ENCODE data around the gene OR5M3.

OR5M3 gene

GRCh38 chr11:56473252-56473651 is at the start of gene OR5M3:
Gene OR5M3 (minus strand): TSS chr11:56473352. CDS start chr11:56470497, 2,855 bp downstream.
- no peak for FAIRE-seq

- no peak for FAIRE-seq
Observed at GRCh38 chr11:56522008-56522407, 48.9 kb upstream of the OR5M3 start.

DNA sequence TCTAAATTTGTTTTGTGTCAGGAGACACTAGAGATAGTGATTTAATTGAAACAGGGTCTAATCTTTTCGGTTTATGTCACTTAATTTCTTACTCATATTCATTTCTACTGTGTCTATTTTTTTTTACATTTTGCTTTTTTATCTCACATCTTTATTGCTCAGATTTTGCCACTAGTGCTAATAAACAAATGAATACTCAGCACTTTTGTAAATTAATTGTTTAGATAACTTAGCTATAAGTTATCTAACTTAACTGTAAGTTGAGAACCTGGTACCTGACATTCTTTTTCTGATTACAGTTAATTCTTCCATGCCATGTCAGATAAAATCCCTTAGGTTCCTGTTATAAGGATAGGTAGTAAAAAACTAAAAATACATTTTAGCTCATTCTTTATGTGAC is 40.1 kb upstream of the OR5M3 start:
- FAIRE-seq: no peak

GRCh38 chr11:56509439-56509838 is 36.3 kb upstream of the OR5M3 start:
- no peak for FAIRE-seq

- no peak for FAIRE-seq
Observed at GRCh38 chr11:56497010-56497409, 23.9 kb upstream of the OR5M3 start.

DNA sequence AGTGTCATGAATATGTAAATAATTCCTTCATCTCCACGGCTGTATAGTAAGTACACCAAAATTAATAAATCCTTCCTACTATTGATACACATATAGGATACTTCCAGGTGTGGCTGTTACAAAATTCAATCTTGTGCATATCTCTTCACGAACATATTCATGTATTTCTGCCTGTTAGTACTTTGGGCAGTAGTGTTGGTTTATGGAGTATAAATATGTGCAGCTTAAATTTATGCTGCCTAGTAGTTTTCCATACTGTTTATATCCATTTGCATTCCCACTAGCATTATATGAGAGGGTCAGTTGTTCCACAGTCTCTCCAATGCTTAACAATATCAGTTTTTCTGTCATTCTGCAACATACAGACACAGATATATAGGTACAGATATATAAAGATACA is 22.0 kb upstream of the OR5M3 start:
- no peak for FAIRE-seq

DNA sequence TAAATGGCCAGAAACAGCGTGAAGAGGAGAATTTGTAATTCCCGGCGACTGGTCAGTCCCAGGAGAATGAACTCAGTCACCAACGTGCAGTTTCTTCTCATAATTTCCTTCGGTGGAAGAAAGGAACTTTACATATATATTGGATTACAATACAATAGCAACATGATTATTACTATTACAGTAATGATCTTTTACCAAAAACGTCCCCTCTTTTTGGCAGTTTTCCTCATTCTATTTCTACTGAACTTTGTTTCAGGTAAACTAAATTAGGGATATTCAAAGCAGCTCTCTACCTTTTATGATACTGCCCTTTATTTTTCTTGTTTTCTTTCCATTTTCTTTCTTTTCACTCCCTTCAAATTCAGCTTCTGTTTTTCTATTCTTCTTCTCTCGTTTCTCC is 18.1 kb upstream of the OR5M3 start, which contains the start of gene OR5M8:
Gene OR5M8 (minus strand): TSS at position 101 of the 400 bp plus-strand sequence. CDS start 0 bp downstream, at position 101.
- no peak for FAIRE-seq

DNA sequence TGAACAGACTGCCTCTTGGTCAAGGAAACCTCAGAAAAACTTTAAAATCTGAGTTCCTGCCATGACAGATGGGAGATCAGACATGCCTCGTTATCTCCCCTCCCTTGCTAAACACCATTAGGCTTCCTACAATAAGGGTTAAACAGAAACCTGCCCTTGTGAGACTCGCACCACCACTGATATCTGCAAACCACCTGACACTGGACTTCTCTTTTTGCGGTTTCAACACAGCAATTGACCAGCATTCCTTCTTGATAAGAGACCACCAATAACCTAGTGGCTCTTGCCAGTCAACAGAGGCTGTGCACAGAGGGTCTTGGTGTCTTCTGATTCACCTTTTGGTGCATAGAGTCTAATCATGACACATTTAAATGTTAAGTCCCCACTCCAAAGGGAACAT is 13.6 kb upstream of the OR5M3 start:
- FAIRE-seq: no peak

GRCh38 chr11:56474729-56475235 is 1.6 kb upstream of the OR5M3 start:
- no peak for FAIRE-seq

- no peak for FAIRE-seq
Observed at GRCh38 chr11:56457076-56457475, 16.1 kb downstream of the OR5M3 start.

- FAIRE-seq: no peak
Observed at GRCh38 chr11:56453521-56453920, 19.6 kb downstream of the OR5M3 start.

Measured in colon (tissue), 2 donors.